Endothelial cell (in vitro differentiated cells): Measurements from ENCODE around the gene FAM174B. TPM values are rescaled to one million over a fixed set of nuclear protein-coding genes. Genes with fewer than 3 reads are reported as not detected.

ENCODE experiments used
- DNase-seq: peaks from one replicate; pipeline ENCODE4 v3.0.0; 2021; ENCODE audit warnings: low spot score
- H3K27ac Mint-ChIP-seq: one replicate; pipeline ENCODE4 v1.8.0; 2021; ENCODE audit warnings: mixed read lengths, inconsistent platforms; ENCODE audit not compliant: unreplicated experiment
- H3K27me3 Mint-ChIP-seq: one replicate; pipeline ENCODE4 v1.8.0; 2021; ENCODE audit warnings: mild to moderate bottlenecking, moderate library complexity, mixed read lengths, inconsistent platforms; ENCODE audit not compliant: unreplicated experiment
- H3K36me3 Mint-ChIP-seq: one replicate; pipeline ENCODE4 v1.8.0; 2021; ENCODE audit warnings: mild to moderate bottlenecking, low read depth, mixed read lengths, inconsistent platforms; ENCODE audit not compliant: unreplicated experiment
- H3K4me1 Mint-ChIP-seq: one replicate; pipeline ENCODE4 v1.8.0; 2021; ENCODE audit warnings: mild to moderate bottlenecking, mixed read lengths, inconsistent platforms; ENCODE audit not compliant: unreplicated experiment
- H3K4me3 Mint-ChIP-seq: one replicate; pipeline ENCODE4 v1.8.0; 2021; ENCODE audit warnings: mild to moderate bottlenecking, mixed read lengths, inconsistent platforms; ENCODE audit not compliant: unreplicated experiment
- H3K9me3 Mint-ChIP-seq: one replicate; pipeline ENCODE4 v1.8.0; 2021; ENCODE audit warnings: mixed read lengths, inconsistent platforms; ENCODE audit not compliant: unreplicated experiment
- CTCF ChIP-seq: fragments of 200-600 bp; sonication (generic); IDR thresholded peaks from one replicate; pipeline ENCODE4 v1.5.0; 2021; ENCODE audit warnings: antibody characterized with exemption; ENCODE audit not compliant: unreplicated experiment
- total RNA-seq: library from RNA; stranded (reverse); fragmentation: NEBNext Ultra II Directional; extraction: Animal tissue kit (Norgen Biotek cat#: 25700); gene quantifications from one replicate; pipeline ENCODE4 v1.2.1, GENCODE V29; 2021; ENCODE audit not compliant: unreplicated experiment

The FAM174B gene
- total RNA-seq, 1 donor from 2014 or later: 163 TPM

GRCh38 chr15:92569778-92570177, 85.8 kb downstream of the FAM174B start:
- TF ChIP-seq CTCF: no peak
- no peak overlapping the region for H3K4me3 Mint-ChIP-seq
- H3K4me1 Mint-ChIP-seq: peaks cover 45% of the 10 kb centered on the region
- DNase-seq: no peak
- no peak overlapping the region for H3K27ac Mint-ChIP-seq
- H3K9me3 Mint-ChIP-seq: no peaks in the 10 kb centered on the region
- peaks cover 6% of the 10 kb centered on the region for H3K27me3 Mint-ChIP-seq
- peaks cover 45% of the 10 kb centered on the region for H3K36me3 Mint-ChIP-seq

Other genes with a start within 250 kb of the FAM174B start
- 96.3 TPM for gene CHD2, start 244.5 kb upstream of the FAM174B start, total RNA-seq